Inferior parietal cortex (tissue), 1 donor: ENCODE measurements around the gene TRMT61B.

Experiments
- DNase-seq: peaks from one replicate; pipeline ENCODE4 v3.0.0-alpha.2; 2016; ENCODE audit errors: extremely low spot score

TRMT61B gene

DNA sequence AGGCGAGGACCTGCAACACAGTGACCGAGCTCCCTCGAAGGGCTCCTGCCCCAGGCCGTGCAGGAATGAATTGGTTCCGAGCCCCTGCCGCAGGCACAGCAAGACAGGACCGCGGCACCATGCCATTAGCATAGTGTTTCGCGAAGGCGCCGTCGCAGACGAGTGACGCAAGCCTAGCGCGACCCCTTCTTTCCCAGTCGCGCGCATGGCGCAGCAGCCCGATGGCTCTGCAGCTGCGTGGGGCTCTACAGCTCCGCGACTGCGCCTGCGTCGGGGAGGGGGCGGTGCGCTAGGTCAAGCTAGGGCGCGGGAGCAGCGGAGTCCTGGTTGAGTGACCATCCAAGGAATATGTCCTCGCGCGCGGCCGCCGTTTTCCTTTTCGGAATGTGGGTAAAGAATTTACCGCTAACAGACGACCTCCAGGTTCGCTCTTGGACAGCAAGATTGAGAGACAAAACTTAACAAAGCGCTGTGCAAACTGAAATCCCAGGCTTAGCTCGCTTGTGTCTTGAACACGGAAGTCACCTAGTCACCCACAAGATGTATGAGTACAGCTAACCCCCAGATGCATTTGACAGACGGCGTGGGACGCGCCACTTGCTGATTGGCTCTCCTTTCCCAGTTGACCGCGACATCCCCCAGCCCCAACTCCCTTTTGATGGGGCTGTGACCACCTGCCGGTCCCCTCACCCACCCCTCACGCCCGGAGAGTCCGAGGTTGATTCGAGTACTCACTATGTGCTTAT lies at the start of gene TRMT61B:
Gene TRMT61B, minus strand, starts transcription at position 164 of the 746 bp plus-strand sequence. Its CDS starts 32 bp downstream, at position 132.
- DNase-seq, result peak; percentile 96

DNA sequence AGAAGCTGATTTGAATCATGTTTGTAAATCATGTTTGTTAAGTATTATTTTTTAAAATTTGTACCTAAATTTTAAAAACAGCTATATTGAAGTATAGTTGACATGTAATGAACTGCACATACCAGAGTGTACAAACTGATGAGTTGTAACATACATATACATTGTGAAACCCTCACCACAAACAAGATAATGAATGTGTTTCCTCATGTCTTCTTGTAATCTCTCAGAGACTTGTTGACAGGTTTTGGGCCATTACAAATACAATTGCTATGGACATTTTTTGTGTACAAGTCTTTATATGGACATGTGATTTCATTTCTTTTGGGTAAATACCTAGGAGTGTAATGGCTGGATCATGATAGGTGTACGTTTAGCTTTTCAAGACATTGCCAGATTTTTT lies 45.8 kb upstream of the TRMT61B start:
- no peak for DNase-seq

DNA sequence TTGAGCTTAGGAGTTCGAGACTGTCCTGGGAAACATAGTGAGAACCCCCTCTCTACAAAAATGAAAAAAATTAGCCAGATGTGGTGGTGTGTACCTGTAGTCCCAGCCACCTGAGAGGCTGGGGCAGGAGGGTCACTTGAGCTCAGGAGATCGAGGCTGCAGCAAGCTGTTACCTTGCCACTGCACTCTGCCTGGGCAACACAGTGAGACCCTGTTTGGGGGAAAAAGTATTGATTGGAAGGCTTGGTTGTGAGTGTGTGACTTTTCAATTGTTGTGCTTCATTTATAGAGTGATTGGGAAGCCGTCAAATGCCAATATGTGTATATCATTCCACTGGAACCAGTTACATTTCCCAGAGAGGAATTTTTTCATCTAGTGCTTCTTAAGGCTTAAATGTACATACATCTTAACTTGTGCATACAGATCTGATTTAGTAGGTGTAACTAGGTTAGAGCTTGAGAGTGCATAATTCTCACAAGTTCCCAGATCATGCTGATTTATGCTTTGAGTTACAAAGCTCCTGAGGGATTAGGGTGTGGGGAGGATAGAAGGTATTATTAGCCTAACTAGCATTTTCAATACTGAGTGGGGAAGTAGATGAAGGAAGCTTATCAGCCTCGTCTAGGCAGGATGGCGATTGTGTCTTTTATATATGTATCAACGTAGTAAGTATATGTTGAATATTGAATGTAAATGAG lies 39.7 kb upstream of the TRMT61B start:
- DNase-seq, result no peak

DNA sequence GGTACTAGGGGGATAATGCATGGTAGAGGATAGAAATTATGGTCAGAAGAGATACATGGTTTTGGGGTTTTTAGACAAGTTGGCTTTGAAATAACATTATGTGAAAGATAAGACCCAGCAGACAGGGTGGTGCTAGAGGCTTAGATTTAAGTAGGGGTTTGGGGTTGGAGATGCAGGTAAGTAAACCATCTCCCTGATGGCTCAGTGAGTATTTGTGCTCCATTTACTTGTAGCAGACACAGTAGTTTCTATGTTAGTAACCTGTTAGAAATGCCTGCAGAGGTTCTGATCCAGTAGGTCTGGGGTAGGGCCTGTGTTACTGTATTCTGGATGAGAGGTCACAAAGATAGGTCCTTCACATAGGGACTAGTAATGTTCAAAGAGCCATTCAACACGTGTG lies 38.1 kb upstream of the TRMT61B start:
- DNase-seq, result no peak

DNA sequence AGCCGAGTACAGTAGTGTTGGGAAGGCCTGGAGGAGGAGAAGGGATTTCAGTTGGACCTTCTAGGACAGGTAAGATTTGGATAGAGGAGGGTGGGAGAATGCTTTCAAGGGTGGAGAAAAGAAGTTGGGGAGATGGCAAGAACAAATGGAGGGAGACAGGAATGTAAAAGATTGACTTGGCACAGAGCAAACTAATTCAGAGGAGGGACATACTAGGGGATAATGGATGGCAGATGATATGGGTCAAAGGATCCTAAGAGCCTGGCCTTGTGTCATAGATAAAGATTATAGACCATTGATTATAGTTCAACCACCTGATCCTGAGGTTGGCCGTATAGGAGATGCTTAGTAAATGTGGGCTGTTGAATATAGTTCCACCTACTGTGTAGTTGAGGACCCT lies 36.7 kb upstream of the TRMT61B start:
- no peak for DNase-seq

DNA sequence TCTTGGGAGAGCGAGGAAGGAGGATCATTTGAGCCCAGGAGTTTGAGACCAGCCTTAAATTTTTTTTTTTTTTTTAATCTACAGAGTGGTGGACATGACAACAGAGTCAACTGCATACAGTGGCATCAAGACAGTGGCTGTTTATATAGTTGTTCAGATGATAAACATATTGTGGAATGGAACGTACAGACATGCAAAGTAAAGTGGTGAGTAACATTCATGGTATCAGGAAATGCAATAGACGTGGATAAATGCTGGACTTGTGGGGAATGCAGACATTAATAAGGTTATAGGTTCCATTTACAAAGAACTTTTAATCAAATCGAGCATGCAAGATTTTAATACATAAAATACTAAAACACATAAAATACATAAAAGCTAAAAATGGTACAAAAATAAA lies 36.3 kb upstream of the TRMT61B start:
- DNase-seq, result no peak

DNA sequence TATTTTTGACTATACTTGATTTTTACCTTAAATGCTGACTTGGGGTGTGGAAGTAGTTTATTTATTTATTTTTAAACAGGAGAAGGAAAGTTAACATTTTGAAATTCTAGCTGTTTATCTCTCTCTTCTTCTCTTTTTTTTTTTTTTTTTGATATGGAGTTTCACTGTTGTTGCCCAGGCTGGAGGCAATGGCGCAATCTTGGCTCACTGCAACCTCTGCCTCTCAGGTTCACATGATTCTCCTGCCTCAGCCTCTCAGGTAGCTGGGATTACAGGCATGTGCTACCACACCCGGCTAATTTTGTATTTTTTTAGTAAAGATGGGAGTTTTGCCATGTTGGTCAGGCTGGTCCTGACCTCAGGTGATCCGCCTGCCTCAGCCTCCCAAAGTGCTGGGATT lies 35.4 kb upstream of the TRMT61B start:
- no peak for DNase-seq

DNA sequence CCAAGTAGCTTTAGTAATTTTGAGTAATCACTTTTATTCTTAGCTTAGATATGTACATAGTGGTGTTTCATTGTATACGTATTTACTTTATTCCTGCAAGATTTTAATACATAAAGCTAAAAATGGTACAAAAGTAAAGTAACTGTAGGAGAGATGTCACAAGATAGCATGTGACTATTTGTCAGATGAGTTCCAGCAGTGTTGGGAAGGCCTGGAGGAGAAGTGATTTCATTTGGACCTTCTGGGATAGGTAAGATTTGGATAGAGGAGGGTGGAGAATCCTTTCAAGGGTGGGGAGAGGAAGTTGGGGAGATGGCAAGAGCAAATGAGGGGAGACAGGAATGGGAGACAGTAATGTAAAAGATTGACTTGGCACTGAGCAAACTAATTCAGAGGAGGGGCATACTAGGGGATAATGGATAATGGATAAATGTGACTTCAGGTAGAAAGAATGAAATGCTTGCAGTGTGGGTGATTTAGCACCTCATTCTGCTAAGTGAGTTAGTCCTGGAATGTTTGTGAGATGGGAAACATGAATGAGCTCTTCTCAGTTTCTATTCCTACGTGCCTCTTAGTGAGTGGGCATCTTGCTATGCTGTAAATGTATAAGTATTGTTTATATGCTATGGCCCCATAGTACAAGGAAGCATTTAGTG lies 34.8 kb upstream of the TRMT61B start:
- DNase-seq, result no peak

DNA sequence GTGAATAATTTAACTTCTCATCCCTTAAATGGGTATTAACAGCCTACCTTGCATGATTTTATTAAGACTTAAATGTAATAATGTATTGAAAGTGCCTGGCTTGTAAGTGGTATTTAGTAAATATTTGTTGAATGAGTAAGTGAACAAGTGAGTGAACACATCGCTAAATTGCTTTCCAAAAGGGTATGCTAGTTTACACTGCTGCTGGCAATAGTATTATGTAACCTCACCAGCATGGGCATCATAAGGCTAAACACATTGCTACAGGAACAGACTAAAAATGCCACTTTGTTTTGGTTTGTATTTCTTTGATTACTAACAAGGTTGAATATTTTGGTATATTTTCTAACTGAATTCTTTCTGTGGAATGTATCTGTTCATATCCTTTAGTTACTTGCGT lies 34.2 kb upstream of the TRMT61B start:
- no peak for DNase-seq

DNA sequence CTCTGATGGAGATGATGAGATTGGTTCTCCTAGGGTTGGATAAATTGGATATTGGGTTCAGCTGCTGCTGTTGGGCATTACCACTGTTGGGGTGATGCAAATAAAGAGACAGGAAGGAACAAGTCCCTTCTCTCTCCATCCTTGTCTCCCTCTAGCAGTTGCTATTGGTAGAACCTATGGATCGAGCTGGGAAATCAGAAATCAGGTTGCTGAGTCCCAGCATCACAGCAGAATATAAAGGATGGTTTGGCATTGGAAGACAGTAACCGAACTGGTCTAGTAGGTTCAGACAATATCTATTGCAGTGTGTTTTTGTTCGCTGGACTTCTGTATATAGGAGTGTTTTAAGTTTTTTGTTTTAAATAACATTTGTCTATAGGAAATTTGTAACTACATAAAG lies 32.5 kb upstream of the TRMT61B start:
- no peak for DNase-seq

DNA sequence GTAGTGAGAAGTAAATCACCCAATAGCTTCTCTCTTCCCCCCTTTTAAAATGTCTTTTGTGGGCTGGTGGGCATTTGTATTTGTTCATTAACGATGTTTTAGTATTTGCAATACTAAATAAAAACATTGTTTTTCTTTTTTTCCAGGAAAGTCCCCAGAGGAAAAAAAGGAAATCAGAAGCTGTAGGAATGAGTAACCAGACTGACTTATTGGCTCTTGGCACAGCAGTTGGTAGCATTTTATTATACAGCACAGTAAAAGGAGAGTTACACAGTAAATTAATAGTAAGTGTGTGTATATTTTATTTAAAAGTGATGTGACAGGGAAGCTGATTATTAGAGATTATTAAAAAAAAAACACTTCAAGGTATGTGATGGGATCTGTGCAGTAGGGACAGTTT lies 31.7 kb upstream of the TRMT61B start:
- no peak for DNase-seq

DNA sequence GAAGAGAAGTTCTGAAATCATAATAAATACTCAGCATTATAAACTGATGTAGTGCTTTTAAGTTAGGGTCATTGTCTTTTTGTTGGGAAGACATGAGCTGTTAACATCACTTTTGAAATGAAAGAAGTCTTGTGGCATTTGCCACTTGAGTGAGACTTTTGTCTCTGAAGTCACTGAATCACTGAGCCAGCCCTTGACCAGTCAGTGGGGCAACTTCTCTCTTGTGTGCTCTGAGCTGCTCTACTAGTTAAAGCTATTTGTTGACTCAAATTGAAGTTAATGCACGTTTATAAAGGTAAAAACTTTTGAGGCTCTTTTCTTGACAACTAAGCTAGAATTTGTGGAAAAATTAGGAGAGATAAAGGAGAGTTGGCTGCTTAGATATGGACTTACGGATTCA lies 31.1 kb upstream of the TRMT61B start:
- no peak for DNase-seq

DNA sequence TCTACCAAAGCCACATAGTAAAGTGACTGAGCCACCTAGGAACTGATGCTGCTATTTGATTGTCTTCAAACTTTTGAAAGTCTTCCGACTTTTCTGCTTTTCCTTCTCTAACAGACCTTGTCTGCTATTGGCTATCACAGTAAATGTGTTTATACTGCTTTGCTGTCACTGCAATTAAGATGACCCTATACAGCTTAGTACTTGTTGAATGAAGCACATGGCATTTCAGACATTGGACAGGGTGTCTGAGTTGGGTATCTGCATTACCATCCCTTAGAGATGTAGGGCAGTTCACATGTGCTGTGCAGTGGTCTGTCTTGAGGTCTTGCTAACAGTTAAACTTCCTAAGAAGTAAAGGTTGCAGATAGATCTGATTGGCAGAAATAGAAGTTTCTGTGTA lies 27.9 kb upstream of the TRMT61B start:
- DNase-seq, result no peak

DNA sequence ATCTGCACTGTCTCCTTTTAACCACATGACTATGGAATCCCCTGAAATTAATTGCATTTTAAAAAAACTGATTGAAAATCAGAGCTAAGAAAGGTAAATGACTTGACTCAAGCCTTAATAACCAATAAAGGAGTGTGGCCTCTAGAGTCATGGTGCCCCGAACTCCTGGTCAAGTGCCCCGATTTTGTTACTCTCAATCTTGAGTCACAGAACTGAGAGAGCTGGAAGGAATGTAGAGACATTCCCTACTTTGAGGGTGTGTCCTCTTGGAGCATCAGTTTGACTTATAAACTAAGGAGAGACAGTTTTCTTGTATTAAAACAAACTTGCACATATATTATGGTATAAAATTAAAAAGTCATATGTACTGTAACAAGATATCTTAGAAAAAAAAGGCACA lies 26.8 kb upstream of the TRMT61B start:
- DNase-seq, result no peak

DNA sequence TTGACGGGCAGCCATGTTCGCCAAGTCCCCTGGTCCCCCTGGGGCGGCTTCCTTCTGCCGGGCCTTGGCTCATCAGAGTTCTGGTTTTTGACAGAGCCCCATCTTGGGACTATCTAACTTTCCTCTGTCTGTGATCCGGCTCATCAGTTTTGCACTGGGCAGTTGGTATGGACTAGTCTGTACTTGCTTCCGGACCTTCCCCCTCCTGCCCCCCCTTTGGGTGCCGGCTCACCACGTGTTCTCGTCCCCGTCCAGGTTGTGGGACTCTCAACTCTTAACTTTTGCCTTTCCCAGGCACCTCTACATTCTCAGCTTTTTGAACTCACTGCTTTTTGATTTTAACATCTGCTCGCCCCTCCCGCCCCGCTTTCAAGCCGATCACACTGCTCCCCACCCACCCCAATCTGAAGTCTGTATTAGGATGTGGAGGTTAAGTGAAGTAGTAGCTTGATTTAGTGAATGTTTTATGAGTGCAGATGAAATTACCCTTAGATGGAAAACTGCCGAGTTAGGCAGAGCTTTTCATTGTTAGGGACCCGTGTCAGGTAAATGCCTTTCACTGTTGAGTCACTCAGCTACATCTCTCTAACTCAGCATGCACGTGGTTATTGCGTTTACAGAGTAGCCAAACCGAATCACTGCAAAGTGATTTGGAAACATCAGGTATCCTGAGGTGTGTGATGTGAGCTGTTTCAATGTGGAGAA lies 25.2 kb upstream of the TRMT61B start:
- no peak for DNase-seq

DNA sequence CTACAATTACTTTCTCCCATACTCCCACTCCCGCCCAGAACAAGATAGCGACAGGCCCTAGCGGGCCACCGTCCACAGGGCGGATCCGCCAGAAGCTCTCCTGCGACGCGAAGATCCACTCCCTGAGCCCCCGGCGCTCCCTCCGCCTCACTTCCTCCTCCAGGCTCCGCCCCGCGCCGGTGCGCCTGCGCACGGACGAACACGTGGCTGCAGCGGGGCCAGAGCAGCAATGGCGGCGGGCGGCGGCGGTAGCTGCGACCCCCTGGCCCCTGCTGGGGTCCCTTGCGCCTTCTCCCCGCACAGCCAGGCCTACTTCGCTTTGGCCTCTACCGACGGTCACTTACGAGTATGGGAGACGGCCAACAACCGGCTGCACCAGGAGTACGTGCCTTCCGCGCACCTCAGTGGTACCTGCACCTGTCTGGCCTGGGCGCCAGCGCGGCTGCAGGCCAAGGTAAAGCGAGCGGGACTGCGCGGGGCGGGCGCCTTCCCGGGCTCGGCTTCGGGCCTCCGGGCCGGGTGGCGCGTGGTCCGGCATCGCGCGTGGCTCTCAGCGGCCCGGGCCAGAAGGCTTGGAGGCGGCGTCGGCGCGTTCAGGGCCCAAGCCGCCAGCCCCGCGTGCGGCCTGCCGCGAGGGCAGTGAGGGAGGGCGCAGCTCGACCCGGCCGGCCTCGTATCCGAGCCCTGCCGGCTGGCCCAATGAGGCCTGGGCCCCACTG lies 24.5 kb upstream of the TRMT61B start, which contains the start of gene WDR43:
Gene WDR43, plus strand, starts transcription at position 198 of the 719 bp plus-strand sequence. Its CDS starts 32 bp downstream, at position 230.
- DNase-seq, result peak; percentile 97

DNA sequence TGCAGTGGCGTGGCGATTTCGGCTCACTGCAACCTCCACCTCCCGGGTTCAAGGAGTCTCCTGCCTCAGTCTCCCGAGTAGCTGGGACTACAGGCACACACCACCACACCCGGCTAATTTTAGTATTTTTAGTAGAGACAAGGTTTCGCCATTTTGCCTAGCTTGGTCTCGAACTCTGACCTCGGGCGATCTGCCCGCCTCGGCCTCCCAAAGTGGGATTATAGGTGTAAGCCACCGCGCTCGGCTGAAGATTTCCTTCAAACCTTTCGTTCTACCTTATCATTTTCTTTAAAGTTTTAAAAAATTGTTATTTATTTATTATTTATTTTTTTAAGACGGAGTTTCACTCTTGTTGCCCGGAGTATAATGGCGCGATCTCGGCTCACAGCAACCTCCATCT lies 23.4 kb upstream of the TRMT61B start:
- no peak for DNase-seq

DNA sequence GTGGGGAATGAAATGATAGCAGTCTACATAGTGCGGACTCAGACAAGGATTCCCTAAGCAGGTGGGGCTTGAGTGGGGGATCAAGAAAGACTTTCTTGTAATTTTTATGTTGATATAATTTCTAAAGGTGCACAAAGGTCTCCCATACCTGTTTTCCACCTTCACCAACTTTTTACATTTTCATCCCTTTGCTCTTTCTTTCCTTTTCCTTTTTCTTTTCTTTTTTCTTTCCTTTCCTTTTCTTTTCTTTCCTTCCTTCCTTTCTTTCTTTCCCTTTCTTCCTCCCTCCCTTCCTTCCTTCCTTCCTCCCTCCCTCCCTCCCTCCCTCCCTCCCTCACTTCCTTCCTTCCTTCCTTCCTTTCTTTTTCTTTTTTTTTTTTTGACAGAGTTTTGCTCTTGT lies 10.1 kb upstream of the TRMT61B start:
- no peak for DNase-seq

DNA sequence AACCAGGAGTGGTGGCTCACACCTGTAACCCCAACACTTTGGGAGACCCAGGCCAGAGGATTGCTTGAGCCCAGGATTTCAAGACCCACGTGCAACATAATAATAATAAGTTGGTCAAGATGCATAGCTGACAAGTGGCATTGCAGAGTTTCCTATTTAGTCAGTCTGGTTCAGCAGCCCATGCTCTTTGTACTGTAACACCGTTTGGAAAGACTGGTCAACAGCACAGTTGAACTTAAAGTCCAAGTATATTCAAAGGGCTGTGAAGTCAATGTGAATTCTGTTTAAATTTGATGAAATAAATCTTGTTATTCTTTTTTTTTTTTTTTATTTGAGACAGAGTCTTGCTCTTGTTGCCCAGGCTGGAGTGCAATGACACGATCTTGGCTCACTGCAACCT lies 1.5 kb upstream of the TRMT61B start:
- DNase-seq, result no peak

DNA sequence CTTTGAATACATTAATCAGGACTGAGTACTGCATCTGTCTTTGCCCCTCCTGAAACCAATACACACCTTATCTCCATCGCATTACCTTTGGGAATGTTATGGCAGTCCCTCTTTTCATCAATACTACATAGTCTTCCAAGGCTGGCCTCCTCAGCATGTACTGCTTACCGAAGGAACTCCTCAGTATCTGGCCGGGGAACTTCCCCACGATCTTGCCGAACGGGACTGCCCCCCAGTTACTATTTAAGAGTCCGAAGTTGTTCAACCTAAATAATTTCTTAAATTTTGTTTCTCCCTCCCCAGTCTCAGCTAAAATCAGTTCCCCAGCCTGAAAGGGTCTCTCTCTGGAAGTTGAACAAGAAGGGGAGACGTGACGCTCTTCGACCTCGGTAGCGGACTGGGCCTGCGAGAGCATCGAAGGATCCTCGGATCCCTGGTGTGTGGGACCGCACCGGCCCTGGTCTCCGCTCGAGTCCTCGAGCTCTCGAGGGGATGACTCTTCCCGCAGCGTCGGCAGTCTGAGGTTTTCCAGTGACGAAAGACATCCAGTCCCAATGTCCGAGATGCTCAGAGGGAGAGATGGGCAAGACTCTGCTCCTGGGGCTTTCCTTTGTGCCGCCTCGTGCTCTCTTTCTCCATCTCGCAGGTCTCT lies 489 bp downstream of the TRMT61B start:
- DNase-seq, result no peak

DNA sequence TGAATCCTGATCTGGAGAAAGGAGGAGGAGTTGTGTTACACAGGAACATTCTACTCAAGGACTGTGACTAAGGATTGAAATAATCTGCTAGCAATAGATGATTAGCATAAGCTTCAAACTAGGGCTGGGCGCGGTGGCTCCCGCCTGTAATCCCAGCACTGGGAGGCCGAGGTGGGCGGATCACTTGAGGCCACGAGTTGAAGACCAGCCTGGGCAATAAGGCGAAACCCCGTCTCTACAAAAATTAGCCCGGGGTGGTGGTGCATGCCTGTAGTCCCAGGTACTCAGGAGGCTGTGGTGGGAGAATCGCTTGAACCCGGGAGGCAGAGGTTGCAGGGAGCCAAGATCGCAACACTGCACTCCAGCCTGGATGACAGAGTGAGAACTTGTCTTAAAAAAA lies 1.5 kb downstream of the TRMT61B start:
- no peak for DNase-seq
